HG03442 (cell line): Measurements from ENCODE around the gene AP1S1.

ENCODE experiments used
- ATAC-seq: cut with Tn5 transposase; IDR thresholded peaks from one replicate; pipeline ENCODE4 v1.9.1; 2021; ENCODE audit warnings: mild to moderate bottlenecking, moderate library complexity; ENCODE audit not compliant: unreplicated experiment

The AP1S1 gene

DNA sequence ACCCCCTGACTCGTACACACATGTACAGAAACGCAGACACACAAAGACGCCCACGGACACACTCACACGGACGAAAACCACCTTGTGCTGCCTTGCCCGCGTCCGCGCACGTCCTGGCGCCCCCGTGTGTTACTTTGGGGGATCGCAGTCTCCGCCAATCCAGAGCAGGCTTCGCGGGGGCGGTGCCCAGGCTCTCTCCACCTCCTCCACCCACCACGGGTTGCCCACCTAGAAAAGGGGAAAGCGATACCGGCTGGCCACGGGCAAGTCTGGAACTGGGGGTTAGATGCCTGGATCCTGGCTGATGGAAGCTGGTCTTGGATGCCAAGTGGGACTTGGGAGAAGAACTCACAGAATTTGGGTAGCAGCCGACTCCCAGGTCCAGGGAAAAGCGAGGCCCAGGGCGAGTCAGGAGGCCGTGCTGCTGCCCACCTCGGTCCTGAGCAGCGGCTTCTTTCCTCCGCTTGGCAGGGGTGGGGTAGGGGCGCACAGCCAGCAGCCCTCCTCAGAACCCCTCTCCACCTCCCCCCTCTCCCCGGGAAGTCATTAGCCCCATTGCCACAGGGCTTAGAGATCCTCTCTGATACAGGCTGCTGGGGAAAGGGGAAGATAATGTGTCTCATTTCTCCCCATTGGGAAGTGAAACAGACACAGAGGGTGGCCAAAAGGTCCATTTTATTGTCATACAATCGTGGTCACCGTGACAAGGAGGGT lies 15.7 kb downstream of the AP1S1 start:
- no peak for ATAC-seq

DNA sequence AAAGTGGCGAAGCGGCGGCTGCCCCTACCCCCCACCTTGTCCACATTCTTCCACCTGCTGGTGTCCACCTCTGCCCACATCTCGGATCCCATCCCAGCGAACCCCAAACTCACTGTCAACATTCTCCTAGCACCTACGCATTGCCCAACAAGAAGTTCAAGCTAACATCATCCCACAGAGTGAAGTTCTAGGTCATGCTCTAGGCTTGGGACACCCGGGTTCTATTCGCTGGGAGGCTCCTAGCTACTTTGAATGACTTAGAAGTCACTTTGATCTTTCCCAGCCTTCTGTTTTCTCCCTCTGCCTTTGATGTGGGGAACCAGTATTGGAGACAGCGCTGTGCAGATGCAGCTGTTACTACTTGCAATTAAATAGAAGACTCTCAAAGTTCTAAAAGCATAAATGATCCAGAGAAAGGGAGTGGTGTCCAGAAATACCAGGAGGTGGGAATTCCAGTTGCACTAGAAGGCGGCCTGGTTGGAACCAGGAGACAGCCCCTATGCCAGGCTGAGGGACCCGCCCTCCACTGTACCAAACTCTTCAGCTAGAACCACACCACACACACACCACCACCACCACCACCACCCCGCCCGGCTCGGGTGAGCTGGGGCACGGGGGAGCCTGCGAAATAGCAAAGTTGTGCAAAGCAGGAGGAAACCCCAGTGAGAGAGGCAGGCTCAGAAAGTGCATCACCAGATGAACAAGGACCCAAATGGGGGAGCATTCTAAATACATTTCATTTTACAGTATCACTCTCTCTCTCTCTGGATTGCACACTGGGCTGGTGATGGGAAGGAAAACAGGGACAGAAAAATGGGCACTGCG lies 16.6 kb downstream of the AP1S1 start:
- no peak for ATAC-seq

DNA sequence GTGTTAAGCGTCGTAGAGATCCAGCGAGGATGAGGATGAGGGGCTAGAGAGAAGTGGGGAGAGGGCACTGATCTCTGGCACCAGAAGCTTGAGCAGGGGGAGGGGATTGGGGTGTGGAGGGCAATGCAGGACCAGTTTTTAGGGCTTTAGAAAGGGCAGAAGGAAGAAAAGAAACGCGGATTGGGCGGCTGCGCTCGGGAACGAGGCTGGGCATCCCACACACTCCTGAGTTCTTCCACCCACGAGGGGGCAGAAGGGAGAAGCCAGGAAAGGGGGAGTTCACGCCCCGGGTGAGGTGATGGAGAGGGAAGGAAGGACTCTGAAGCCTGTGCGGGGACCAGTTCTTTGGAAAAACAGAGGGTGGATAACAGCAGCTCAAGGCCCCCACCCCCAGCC lies 17.2 kb downstream of the AP1S1 start:
- ATAC-seq = no peak

DNA sequence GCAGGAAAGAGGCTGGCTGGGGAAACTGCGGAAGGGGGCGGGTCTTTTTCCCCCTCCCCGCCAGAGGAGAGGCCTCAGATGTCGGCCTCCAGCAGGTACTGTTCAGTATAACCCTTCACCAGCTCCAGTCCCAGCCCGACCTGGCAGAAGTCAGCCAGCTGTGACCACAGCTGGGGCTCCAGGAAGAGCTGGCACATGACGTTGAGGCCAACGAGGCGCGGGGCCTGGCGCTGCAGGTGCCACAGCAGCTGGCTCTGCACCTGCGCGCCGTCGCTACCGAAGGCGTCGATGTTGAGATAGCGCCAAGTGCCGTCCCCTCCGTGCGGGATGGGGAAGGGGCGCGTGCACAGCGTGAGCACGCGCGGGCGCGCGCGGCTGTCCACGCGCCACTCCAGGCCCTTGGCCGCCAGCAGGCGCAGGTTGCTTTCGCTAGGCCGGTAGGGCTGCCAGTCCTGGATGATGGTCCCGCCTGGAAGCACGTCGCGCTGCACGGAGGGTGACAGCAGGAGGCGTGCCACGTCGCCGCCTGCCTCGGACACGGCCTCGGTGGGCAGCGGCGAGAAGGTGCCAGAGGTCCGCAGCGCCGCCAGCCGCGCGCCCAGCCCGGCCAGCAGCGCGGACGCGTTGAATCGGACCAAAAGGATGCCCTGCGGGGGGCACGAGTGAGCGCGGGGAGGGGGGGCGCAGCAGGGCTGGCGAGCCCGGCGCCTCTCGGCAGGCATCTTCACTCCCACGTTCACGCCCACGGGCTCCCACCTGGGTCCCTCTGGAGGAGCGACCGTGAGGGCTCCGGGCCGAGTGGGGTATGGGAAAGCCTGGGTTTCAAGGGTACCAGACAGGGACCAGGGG lies 18.0 kb downstream of the AP1S1 start:
- no peak for ATAC-seq

DNA sequence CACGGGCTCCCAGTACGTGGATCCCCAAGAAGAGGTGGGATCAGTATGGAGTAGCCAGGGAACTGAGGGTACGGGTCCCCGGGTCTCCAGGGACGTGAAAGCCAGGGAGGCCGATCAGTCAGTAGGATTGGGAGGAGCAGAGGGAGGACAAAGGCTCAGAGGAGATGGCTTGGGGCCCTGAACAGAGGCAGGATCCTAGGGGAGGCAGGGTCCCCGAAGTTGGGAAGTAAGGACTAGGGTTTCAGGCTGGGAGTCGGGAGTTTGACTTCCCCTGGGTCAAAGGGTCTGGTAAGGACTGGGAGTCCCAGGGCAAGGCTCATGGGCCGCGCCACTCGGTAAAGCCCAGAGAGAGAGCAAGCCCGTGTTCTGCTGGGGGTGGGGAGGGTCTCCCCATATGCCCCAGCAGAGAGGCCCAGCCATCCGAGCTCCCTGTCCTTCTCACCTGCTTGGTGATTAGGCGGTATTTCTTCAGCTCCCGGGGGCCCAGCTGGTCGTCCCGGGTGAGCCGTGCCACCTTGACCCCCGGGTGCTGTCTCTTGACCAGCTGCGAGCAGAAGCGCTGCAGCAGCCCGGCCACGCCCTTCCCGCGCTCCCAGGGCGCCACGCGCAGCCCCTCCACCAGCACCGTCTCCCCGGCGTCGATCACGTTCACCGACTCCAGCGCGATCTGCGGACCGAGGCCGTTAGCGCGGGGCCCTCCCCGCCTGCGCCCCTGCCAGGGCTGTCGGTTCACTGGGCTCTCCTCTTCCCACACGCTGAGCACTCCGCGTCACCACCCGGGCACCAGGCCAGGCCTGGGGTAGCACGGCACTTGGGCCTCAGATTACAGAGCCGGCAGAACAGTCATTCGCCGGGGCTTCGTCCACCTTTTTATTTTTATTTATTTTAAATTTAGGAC lies 18.8 kb downstream of the AP1S1 start:
- no peak for ATAC-seq

- ATAC-seq = no peak
Measured at GRCh38 chr7:101173752-101174244, 19.5 kb downstream of the AP1S1 start.

DNA sequence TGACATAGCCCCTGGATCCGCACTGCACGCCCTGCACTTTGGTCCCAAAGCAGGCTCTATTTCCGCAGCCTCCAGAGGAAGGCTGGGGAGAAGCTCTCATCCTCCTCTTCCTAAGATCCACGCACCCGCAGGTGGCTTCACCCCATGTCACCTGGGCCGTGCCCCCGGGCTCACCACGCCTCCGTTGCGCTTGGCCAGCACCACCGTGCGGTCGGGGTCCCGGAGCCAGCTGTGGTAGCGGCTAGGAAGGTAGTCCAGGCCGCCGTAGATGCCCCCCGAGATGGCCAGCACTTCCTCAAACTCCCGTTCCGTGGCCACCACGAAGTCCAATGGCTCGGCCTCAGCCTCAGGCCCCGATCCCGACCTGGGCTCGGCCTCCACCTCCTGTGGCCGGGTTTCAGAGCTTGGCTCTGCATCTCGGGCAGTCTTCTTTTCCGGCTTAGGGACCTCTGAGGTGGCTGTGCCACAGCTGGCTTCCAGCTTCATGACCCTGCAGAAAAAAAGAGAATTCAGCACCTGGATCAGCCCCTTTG lies 20.1 kb downstream of the AP1S1 start:
- ATAC-seq = no peak

- ATAC-seq = no peak
Measured at GRCh38 chr7:101175664-101176063, 21.4 kb downstream of the AP1S1 start.

GRCh38 chr7:101177644-101178043 lies 23.4 kb downstream of the AP1S1 start:
- ATAC-seq = no peak

- no peak for ATAC-seq
Measured at GRCh38 chr7:101179117-101179516, 24.8 kb downstream of the AP1S1 start.

- ATAC-seq = no peak
Measured at GRCh38 chr7:101179713-101180112, 25.4 kb downstream of the AP1S1 start.

- no peak for ATAC-seq
Measured at GRCh38 chr7:101180130-101180755, 26.0 kb downstream of the AP1S1 start, which contains the start of gene NAT16. TSS of gene NAT16 (minus strand) at chr7:101180293. CDS start at chr7:101174807, 5,486 bp downstream.

DNA sequence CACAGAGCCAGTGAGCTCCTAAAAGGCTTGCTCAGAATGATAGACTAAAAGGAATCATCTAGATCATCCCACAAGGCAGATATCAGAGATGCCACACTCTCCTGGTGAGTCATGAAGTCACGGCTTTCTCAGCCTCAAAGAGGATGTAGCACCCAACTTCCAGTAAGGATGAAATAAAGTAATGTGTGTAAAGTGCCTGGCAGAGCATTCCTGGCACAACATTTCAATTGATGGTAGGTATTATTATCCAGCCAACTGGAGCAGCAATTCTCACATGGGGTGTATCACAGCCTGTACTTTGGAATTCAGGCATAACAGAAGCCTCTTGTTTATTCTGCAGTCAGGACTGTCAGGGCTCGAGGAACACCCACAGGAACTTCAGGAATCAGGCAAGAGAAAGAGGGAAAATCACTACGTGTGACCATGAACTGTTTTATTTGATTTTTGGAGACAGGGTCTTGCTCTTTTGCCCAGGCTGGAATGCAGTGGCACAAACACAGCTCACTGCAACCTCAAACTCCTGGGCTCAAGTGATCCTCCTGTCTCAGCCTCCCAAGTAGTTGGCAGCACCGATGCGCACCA lies 31.1 kb downstream of the AP1S1 start:
- no peak for ATAC-seq

DNA sequence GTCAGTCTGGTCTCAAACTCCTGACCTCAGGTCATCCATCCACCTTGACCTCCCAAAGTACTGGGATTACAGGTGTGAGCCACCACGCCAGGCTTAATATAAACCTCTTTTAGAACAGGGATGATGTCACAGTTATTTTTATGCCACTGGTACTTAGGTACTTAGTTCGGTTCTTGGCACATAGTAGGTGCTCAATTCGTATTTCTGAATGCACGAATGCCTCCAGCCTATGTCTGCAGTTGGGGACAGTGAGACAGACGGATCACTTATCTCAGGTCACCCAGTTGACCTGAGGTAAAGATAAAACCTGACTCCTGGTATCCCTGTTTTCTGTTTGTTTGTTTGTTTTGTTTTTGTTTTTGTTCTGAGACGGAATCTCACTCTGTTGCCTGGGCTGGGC lies 31.9 kb downstream of the AP1S1 start:
- ATAC-seq = no peak

DNA sequence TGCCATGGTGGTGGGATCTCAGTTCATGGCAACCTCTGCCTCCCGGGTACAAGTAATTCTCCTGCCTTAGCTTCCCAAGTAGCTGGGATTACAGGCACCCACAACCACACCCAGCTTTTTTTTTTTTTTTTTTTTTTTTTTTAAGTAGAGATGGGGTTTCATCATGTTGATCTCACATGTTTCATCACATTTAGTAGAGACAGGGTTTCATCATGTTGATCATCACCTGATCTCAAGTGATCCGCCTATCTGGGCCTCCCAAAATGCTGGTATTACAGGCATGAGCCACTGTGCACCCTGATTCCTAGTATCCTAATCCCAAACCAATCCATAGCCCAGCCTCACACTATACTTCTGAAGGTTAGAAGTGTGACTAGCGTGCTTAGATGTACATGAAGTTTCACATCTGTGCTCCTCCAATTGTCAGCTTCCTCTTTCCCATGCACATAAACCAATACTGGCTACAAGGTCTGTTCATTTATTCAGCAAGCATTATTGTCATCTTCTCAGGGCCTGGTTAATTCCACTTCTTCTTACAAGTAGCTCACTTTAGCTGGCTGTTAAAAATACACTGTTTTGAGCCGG lies 32.7 kb downstream of the AP1S1 start:
- no peak for ATAC-seq

- ATAC-seq = no peak
Measured at GRCh38 chr7:101189109-101189508, 34.8 kb downstream of the AP1S1 start.

DNA sequence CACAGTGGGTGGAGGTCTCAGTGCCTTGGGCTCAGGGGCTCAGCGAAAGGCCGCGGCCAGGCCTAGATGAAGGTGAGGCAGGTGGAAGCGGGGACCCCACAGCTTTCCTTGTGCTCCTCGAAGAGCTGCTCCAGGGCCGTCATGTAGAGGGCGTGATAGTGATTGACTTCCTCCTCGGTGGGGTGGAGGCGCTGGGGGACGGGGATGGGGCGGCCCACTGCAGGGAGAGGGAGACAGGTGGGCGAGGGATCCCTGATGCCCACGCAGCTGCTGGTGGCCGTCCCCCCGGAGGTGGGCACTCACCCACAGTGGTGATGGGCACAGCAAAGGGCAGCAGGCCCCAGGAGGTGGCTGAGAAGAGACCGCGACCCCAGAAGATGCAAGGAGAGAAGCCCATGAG lies 41.6 kb downstream of the AP1S1 start:
- no peak for ATAC-seq

GRCh38 chr7:101197991-101198390 lies 43.7 kb downstream of the AP1S1 start:
- ATAC-seq = no peak

DNA sequence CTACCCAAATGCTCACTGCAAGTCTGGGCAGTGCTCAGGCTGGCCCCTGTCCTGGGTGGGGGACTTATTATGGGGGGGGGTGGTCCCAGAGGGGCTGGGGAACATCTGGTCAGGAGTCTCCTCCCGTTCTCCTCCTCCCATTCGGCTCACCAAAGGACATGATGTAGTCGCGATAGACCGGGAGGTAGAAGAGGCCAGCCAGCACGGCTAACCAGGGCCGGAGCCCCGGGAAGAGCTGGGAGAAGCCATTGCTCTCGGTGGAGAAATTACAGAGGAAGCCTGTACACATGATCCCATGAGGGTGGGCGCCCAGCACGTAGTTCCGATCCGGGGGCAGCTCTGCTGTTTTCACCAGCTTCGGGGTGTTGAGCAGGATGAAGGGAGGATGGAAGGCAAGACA lies 44.2 kb downstream of the AP1S1 start:
- ATAC-seq = no peak
